Forelimb muscle (tissue), 1 donor: Measurements from ENCODE around the gene YBX1. TPM values are rescaled to one million over a fixed set of nuclear protein-coding genes. Genes with fewer than 3 reads are reported as not detected.
"Not testable (repeated sequence)": the region's sequence is repeated elsewhere in the genome, so short reads cannot be mapped to it uniquely, and the experiment has no call there.

Experiments
- DNase-seq: peaks from one replicate; pipeline ENCODE4 v3.0.0-alpha.2; 2013; ENCODE audit warnings: low read depth
- polyA plus RNA-seq: library from polyadenylated mRNA; unstranded; fragments of 120-200 nt; gene quantifications from one replicate; pipeline ENCODE4 v1.2.1, GENCODE V29; 2013; ENCODE audit not compliant: insufficient read length

Gene YBX1
- polyA plus RNA-seq, 1 donor = 921 TPM

- no peak for DNase-seq
Measured at GRCh38 chr1:42748021-42748420, 65.8 kb downstream of the YBX1 start.

GRCh38 chr1:42748461-42749410 lies 66.5 kb downstream of the YBX1 start:
- DNase-seq = no peak

GRCh38 chr1:42750041-42750440 lies 67.8 kb downstream of the YBX1 start:
- no peak for DNase-seq

- not testable (repeated sequence) for DNase-seq
Measured at GRCh38 chr1:42751511-42752070, 69.4 kb downstream of the YBX1 start.

GRCh38 chr1:42752284-42752683 lies 70.1 kb downstream of the YBX1 start:
- no peak for DNase-seq

GRCh38 chr1:42753070-42753469 lies 70.9 kb downstream of the YBX1 start:
- DNase-seq = no peak

Other genes with a start within 250 kb of the YBX1 start
- 0.37 TPM for gene ZMYND12, start 226.4 kb upstream of the YBX1 start, polyA plus RNA-seq
- 33.1 TPM for gene PPCS, start 225.9 kb upstream of the YBX1 start, polyA plus RNA-seq
- 2.3 TPM for gene CCDC30, start 219.1 kb upstream of the YBX1 start, polyA plus RNA-seq
- 37.9 TPM for gene PPIH, start 24.0 kb upstream of the YBX1 start, polyA plus RNA-seq
- 0.34 TPM for gene CLDN19, start 57.8 kb downstream of the YBX1 start, polyA plus RNA-seq
- 57.1 TPM for gene P3H1, start 84.6 kb downstream of the YBX1 start, polyA plus RNA-seq
- 8.2 TPM for gene C1orf50, start 84.8 kb downstream of the YBX1 start, polyA plus RNA-seq
- 0.83 TPM for gene TMEM269, start 102.6 kb downstream of the YBX1 start, polyA plus RNA-seq
- gene ERMAP, start 134.7 kb downstream of the YBX1 start, polyA plus RNA-seq = 9.0 TPM
- gene SVBP, start 135.0 kb downstream of the YBX1 start, polyA plus RNA-seq = 43.2 TPM
- gene ZNF691, start 164.2 kb downstream of the YBX1 start, polyA plus RNA-seq = 10.8 TPM